WTC11 (cell line): ENCODE measurements around the gene KIR3DL2.

ENCODE experiments used
- CREM ChIP-seq: sonication (generic); formaldehyde crosslinking; IDR thresholded peaks from 2 replicates; pipeline ENCODE4 v1.8.1; 2022; ENCODE audit warnings: mild to moderate bottlenecking, missing genetic modification reagents, moderate library complexity
- ETV6 ChIP-seq: sonication (generic); formaldehyde crosslinking; IDR thresholded peaks from 2 replicates; pipeline ENCODE4 v1.8.1; 2022; ENCODE audit warnings: mild to moderate bottlenecking, missing genetic modification reagents
- FOXJ3 ChIP-seq: sonication (generic); formaldehyde crosslinking; IDR thresholded peaks from 2 replicates; pipeline ENCODE4 v1.9.0; 2021; ENCODE audit warnings: missing genetic modification reagents, mild to moderate bottlenecking, borderline replicate concordance
- FOXP4 ChIP-seq: sonication (generic); formaldehyde crosslinking; IDR thresholded peaks from 2 replicates; pipeline ENCODE4 v1.8.0; 2022; ENCODE audit warnings: mild to moderate bottlenecking, missing genetic modification reagents
- HMGXB4 ChIP-seq: sonication (generic); formaldehyde crosslinking; IDR thresholded peaks from 2 replicates; pipeline ENCODE4 v1.8.1; 2023; ENCODE audit warnings: mild to moderate bottlenecking, moderate library complexity, missing genetic modification reagents
- PRDM15 ChIP-seq: sonication (generic); formaldehyde crosslinking; IDR thresholded peaks from 2 replicates; pipeline ENCODE4 v1.8.0; 2022; ENCODE audit warnings: missing genetic modification reagents
- TEAD4 ChIP-seq: sonication (generic); formaldehyde crosslinking; IDR thresholded peaks from 2 replicates; pipeline ENCODE4 v1.8.0; 2022; ENCODE audit warnings: mild to moderate bottlenecking, missing genetic modification reagents
- TP53 ChIP-seq: sonication (generic); formaldehyde crosslinking; IDR thresholded peaks from 2 replicates; pipeline ENCODE4 v1.8.1; 2023; ENCODE audit warnings: mild to moderate bottlenecking, missing genetic modification reagents
- TF ChIP-seq, protein P1 (sequence below): sonication (generic); formaldehyde crosslinking; IDR thresholded peaks from 2 replicates; pipeline ENCODE4 v1.8.0; 2022; ENCODE audit warnings: mild to moderate bottlenecking, missing genetic modification reagents
- TF ChIP-seq, protein P2 (sequence below): fragments of 200-600 bp; IDR thresholded peaks from 2 replicates; pipeline ENCODE4 v1.8.0; 2022; ENCODE audit warnings: antibody characterized with exemption
- TF ChIP-seq, protein P3 (sequence below): sonication (generic); formaldehyde crosslinking; conservative IDR thresholded peaks from 2 replicates; pipeline ENCODE4 v1.8.1; 2022; ENCODE audit warnings: mild to moderate bottlenecking, missing genetic modification reagents

- TF ChIP-seq, protein P1, sequence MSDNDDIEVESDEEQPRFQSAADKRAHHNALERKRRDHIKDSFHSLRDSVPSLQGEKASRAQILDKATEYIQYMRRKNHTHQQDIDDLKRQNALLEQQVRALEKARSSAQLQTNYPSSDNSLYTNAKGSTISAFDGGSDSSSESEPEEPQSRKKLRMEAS (CRISPR knock-in tag), result no peak
- TF ChIP-seq TEAD4 (CRISPR knock-in tag) (no peak), TP53 (CRISPR knock-in tag) (no peak), HMGXB4 (no peak), PRDM15 (no peak), FOXP4 (CRISPR knock-in tag) (no peak), ETV6 (CRISPR knock-in tag) (no peak), FOXJ3 (CRISPR knock-in tag) (no peak), CREM (no peak)
- TF ChIP-seq, protein P2, sequence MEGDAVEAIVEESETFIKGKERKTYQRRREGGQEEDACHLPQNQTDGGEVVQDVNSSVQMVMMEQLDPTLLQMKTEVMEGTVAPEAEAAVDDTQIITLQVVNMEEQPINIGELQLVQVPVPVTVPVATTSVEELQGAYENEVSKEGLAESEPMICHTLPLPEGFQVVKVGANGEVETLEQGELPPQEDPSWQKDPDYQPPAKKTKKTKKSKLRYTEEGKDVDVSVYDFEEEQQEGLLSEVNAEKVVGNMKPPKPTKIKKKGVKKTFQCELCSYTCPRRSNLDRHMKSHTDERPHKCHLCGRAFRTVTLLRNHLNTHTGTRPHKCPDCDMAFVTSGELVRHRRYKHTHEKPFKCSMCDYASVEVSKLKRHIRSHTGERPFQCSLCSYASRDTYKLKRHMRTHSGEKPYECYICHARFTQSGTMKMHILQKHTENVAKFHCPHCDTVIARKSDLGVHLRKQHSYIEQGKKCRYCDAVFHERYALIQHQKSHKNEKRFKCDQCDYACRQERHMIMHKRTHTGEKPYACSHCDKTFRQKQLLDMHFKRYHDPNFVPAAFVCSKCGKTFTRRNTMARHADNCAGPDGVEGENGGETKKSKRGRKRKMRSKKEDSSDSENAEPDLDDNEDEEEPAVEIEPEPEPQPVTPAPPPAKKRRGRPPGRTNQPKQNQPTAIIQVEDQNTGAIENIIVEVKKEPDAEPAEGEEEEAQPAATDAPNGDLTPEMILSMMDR, result no peak
- TF ChIP-seq, protein P3, sequence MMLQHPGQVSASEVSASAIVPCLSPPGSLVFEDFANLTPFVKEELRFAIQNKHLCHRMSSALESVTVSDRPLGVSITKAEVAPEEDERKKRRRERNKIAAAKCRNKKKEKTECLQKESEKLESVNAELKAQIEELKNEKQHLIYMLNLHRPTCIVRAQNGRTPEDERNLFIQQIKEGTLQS (CRISPR knock-in tag), result no peak
These were observed 39.3 kb downstream of the KIR3DL2 start for GRCh38 chr19:54889566-54889965.
